CD4-positive, alpha-beta T cell treated with Interleukin-2 at 100 ng/mL for 4 hours (primary cell): ENCODE data around the gene SCIN.
A peak's percentile ranks its signal among the peaks of the same experiment; 100 is the strongest.
"Not testable (repeated sequence)": the region's sequence is repeated elsewhere in the genome, so short reads cannot be mapped to it uniquely, and the experiment has no call there.

Source experiments
- DNase-seq: peaks from one replicate; pipeline ENCODE4 v3.0.0-alpha.2; 2020; ENCODE audit warnings: low spot score

Gene SCIN

DNA sequence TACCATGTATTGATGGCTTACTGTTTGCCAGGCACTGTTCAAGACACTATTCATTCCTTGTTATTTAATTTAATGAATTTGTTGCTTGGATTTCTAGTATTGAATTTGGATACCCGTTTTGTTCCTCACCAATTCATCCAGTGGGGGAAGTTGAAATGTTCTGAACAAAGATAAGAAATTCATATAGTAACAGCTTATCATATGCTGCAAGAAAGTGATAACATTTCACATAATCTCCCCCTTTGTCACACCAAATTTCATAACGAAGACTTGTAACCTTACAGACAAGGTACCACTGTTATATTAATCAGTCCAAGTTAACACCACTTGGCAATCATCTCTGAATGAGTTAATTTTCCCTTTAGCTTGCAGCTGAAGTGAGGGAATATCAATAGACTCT is 42.1 kb downstream of the SCIN start:
- no peak for DNase-seq

DNA sequence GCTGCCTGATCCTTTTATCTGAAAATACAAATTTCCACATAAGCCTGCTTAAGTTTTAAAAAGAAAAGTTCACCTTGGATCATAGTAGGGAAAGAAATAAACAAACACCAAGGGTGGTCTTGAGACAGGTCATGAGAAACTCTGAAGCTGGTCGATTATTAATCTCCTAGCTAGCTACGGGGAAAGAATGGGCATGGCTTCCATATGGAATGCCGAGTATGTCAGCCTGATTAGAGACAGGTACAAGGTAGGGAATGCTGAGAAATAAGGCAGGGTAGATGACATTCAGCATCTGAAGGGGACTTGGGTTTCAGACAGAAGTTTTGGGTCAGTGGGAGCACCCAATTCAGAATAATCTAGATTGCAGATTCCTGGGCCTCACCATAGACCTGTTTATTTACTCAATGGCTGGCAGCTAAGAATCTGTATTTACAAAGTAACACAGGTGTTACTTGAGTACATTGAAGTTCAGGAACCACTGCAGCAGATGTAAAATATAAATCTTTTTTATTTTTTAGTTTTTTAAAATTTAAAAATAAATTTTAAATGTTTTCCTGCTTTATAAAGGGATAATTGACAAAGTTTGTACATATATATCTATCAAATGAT is 49.0 kb downstream of the SCIN start:
- DNase-seq: no peak

- DNase-seq: no peak
Measured at GRCh38 chr7:12620371-12620770, 49.9 kb downstream of the SCIN start.

DNA sequence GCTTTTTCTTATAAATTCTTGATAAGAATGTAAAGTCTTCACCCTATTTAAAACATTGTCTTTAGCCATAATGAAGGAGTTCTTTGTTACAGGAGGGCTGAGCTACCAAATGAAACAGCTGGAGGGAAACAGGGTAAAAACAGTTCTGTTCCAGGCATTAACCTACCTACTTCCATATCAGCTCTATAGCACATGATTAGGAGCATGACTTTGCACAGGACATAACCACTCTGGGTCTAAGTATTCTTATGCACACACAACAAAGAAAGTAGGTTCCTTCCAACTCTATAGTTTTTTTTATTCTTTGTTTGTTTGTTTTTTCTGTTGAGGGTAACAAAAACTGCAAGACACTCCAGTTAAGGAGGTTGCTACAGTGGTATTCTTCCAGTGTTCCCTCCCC is 52.7 kb downstream of the SCIN start:
- no peak for DNase-seq

DNA sequence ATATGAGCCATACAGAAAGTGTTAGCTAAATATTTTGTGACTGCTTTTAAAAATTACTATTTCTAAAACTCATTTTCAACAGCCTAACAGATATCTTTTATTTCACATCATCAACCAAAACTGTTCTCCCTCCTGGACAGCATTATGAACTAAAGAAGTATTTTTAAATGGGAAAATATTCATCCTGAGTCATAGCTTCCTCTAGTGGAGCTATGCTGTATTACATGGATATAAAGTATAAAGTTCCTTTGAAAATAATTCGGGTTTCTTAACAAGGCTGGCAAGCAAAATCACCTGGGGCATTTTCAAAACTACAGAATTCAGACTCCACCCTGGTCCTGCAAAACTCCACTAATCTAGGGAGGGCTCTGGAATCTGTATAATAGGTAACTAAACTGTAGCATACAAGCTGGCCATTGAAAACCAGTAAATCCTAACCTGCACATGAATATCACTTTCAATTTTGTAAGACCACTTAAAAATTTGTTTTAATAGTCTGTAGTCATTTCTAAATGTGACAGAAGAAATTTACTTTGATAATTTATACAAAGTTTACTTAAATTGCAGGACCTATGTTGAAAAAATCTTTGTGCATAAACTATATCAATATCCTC is 53.5 kb downstream of the SCIN start:
- no peak for DNase-seq

- no peak for DNase-seq
Measured at GRCh38 chr7:12625836-12626235, 55.3 kb downstream of the SCIN start.

DNA sequence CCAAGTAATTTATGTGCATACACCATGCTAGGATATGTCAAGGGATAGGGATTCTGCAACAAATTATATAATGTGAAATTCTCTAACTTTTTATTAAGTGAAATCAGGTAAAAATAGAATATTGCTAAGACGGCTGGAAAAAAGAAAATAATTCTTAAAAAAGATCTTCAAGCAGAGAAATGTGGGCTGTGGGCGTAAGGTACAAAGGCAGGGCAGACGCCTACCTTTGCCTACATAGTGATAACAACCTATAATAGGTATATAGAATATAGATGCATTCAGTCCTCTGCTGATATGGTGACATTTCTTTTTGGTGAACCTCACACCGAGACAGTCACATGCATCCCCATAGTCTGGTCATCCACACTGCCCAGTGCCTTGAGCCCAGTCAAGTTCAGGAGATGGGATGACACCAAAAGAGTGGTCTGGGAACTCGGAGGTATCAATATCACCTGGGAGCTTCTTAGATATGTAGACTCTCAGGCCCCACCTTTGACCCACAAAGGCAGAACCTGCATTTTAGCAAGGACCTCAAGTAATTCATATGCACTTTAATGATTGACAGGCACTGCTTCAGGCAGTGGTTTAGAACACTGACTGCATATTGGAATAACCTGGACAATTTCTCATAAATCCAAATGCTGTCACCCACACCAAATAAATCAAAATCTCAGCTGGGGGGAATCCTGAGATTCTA is 59.4 kb downstream of the SCIN start:
- DNase-seq: no peak

DNA sequence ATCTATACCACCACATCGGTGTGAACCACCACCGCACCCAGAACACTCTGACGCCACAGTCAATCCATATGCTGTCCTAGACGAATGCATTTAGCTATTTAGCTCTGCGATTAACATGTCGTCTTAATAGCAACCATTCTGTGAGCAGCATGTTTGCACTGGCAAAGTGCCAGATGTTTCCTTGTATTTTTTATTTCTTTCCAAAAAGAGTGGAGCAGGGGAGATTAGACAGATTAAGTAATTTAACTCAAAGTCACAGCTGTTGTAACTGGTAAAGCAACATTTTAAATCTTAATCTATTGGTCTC is 59.9 kb downstream of the SCIN start:
- no peak for DNase-seq

GRCh38 chr7:12633582-12633981 is 63.1 kb downstream of the SCIN start:
- no peak for DNase-seq

DNA sequence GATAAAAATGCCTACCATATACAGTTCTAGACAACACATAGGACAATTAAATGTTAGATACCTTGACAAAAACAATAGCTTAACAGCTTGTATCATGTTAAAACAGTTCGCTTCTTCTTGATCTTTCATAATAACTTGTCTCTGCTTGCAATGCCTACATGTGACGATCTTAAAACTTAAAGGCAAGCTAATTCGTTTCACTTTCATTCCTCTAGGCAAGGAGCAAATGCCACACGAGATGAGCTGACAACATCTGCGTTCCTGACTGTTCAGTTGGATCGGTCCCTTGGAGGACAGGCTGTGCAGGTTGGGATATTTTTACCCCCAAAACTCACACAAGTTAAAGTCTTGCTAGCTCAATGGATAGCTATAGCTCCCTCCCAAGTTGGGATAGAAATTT is 65.3 kb downstream of the SCIN start:
- DNase-seq: peak; percentile 21

GRCh38 chr7:12637328-12637727 is 66.8 kb downstream of the SCIN start:
- DNase-seq: no peak

DNA sequence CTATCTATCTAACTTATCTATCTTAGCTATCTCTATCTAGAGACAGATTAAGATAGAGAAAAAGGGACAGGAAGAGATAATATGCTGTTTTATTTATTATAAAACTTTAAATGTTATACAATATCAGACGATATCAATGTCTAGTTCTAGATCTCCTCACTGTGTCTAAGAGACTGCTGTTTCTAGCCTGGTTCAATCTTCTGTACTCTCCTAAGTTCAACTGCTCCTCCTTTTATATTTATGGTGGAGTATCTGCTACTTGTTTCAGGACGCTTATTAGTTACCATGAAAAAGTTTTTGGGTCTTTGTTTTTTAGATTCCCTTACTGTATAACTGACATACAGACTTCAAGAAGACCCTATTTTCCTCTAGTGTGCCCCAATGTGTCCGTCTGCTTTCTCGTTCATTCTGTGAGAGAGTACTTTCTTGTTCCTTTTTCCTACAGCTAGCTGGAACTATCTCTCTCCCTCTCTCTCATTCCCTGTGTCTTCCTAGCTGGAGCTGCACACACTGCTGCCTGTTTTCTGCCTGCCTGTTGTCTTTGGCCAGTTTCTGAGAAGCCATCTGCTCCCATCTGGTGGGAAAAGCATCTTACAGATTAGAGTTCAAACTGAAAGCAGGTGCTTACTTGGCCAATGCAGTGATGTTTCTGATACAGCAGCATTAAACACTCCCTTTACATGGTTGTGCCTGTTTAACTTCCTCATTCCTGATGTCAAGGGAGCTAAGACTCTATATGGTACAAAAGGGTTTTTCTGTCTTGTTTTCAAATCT is 67.5 kb downstream of the SCIN start:
- DNase-seq: no peak

GRCh38 chr7:12638851-12639456 is 68.4 kb downstream of the SCIN start:
- DNase-seq: peak; percentile 68

GRCh38 chr7:12640299-12641096 is 70.0 kb downstream of the SCIN start:
- DNase-seq: no peak

DNA sequence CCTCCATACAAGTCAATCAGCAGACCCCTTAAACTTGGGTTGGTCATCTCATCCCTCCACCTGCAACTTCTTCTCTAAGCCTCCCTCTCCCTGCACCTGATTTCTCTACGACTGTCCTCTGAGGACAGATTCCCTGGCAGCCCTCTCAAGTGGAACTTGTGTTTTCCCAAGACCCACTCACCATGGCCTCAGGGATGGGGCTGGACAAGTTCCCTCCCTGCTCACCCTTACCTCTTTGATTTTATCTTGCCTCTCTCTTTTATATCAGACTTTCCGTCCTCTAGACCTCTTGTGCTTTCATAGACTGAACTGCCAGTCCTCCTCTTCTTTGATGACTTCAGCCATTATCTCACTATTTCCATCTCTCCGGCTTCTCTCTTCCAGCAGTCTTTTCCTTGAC is 70.7 kb downstream of the SCIN start:
- no peak for DNase-seq

DNA sequence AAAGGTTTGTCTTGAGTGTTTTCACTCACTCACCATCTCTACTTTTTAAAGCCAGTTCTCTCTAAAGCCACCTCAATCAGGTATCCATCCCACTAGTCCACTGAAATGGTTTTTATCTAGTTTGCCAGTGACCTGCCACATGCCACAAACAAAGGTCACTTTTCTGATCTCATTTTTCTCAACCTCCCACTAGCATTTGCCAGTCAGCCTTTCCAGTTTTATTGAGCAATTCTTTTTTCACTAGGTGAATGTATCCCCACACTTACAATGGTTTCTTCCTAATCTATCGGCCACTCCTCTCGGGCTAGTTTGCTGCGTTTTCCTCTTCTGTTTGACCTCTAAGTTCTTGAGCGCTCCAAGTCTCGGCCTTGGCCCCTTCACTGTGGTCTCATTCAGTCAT is 72.0 kb downstream of the SCIN start:
- DNase-seq: no peak

DNA sequence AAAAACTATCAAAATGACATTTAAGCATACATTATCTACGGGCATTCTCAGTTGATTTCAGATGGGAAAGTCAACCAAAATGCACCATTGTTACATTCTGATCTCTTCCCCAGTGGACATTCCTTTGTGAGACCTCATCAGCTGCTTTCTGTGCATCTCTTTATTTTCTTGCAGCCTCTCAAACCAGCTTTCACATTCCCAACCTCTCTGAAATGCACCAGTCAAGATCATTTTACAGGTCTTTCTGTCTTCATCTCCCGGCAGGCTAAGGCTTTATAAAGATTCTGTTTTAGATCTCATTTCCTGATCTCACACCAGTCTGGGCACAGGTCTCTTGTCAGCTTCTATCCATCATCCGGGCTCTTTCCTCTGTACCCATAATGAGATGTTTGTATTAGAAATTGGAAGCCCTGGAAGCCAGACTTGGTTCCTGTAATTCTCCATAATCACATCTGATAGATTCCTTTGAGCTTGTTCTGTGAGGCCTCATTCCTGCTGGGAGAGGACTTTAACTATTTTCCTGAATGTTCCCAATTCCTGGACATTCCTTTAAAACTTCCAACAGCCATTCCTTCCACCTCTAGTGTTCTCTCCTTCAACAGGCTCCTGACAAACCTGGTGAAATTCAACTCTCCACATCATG is 72.6 kb downstream of the SCIN start:
- no peak for DNase-seq

DNA sequence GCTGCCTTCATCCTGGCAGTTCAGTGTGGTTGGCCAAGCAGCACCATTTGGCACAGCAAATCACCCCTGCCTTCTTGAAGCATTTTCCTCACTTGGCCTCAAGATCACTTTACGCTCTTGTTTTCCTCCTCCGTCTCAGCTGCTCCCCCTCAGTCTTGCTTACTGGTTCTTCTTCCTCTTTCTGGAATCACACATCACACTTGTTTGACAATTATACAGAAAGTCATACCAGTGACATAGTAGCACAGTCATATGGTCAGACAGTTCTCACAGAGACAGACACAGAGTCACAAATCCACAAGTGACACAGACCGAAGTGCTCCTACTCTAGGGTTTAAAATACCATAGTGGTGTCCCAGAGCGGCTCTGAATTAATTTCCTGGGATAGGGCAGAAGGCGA is 73.1 kb downstream of the SCIN start:
- no peak for DNase-seq

- DNase-seq: not testable (repeated sequence)
Measured at GRCh38 chr7:12645212-12645611, 74.7 kb downstream of the SCIN start.

DNA sequence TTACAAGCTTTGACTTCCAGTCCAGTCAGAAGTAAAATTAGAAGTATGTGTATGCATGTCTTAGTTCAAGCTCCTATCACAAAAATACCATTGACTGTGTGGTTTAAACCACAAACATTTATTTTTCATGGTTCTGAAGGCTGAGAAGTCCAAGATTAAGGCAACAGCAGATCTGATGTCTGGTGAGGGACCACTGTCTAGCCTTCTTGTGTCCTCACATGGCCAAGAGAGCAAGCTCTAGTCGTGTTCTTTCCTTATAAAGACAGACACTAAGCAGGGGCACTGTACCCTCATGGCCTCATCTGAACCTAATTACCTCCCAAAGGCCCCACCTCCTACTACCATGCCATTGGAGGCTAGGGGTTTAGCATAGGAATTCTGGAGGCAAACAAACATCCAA is 75.6 kb downstream of the SCIN start:
- no peak for DNase-seq
